ENCODE data around the gene ACLY.

GRCh38 chr17:41860254-41860931, 58.4 kb downstream of the ACLY start:
- TF ChIP-seq CTCF (IDR thresholded peaks at IDR 0.05 in 2 of 3, conservative IDR thresholded peaks at IDR 0.05 in 1 of 3; ENCODE audit: control insufficient read depth in 2 of 3, extremely low read depth in 1 of 3, insufficient read depth in 1 of 3, low read depth in 3 of 3, low read length in 3 of 3) = no peak
- TF ChIP-seq PBX3 (IDR thresholded peaks at IDR 0.05; ENCODE audit: insufficient replicate concordance, low read depth, low read length) = no peak
- TF ChIP-seq BRCA1 (IDR thresholded peaks at IDR 0.05; ENCODE audit: low read depth, low read length) = no peak
- TF ChIP-seq REST (IDR thresholded peaks at IDR 0.05; ENCODE audit: low read depth, low read length) = no peak
- TF ChIP-seq EGR1 (IDR thresholded peaks at IDR 0.05; ENCODE audit: borderline replicate concordance in 1 of 2, low read depth in 2 of 2, low read length in 2 of 2) = no peak
- TF ChIP-seq CHD2 (IDR thresholded peaks at IDR 0.05; ENCODE audit: borderline replicate concordance, low read depth, low read length) = no peak
- no peak for TF ChIP-seq POLR2AphosphoS5 (IDR thresholded peaks at IDR 0.05; ENCODE audit: low read length)
- no peak for TF ChIP-seq MYC (IDR thresholded peaks at IDR 0.05; ENCODE audit: insufficient read depth, insufficient read length, insufficient replicate concordance, low read length, severe bottlenecking)

Data from GM12878 (cell line).